SU-DHL-6 (cell line): ENCODE measurements around the gene ATP1A4.

Source experiments
- H2AFZ ChIP-seq: fragments of 200-600 bp; sonication (generic); 2 replicates; pipeline ENCODE4 v1.6.1; 2014; ENCODE audit warnings: low read depth, mild to moderate bottlenecking, moderate library complexity, mixed read lengths, antibody characterized with exemption, low read length; ENCODE audit not compliant: severe bottlenecking
- H3F3A ChIP-seq: fragments of 200-600 bp; shearing (Covaris generic); 2 replicates; pipeline ENCODE4 v1.6.0; 2016; ENCODE audit warnings: antibody characterized with exemption, mild to moderate bottlenecking; ENCODE audit not compliant: insufficient read depth
- H3K27ac ChIP-seq: fragments of 200-600 bp; sonication (generic); 2 replicates; pipeline ENCODE4 v1.5.1; 2016; ENCODE audit warnings: low read depth, mild to moderate bottlenecking, low read length, moderate library complexity, mixed read lengths
- H3K27me3 ChIP-seq: fragments of 200-600 bp; sonication (generic), shearing (Covaris generic); 2 replicates; pipeline ENCODE4 v1.6.0; 2014; ENCODE audit warnings: mild to moderate bottlenecking, low read length
- H3K36me3 ChIP-seq: fragments of 200-600 bp; sonication (generic); 2 replicates; pipeline ENCODE4 v1.6.1; 2014; ENCODE audit warnings: mild to moderate bottlenecking, low read length, mixed read lengths
- H3K4me2 ChIP-seq: fragments of 300-600, 200-600 bp; shearing (Covaris generic), sonication (generic); 2 replicates; pipeline ENCODE4 v1.6.0; 2014; ENCODE audit warnings: low read length, low read depth, mild to moderate bottlenecking; ENCODE audit not compliant: poor library complexity, severe bottlenecking
- H3K4me3 ChIP-seq: fragments of 200-600 bp; sonication (generic); 2 replicates; pipeline ENCODE4 v1.5.1; 2014; ENCODE audit warnings: antibody characterized with exemption, low read length, mild to moderate bottlenecking, mixed read lengths; ENCODE audit not compliant: insufficient read depth, poor library complexity, severe bottlenecking
- H3K79me2 ChIP-seq: fragments of 200-600 bp; sonication (generic); 2 replicates; pipeline ENCODE4 v1.6.1; 2014; ENCODE audit warnings: mild to moderate bottlenecking, low read length, moderate library complexity; ENCODE audit not compliant: insufficient read depth
- H3K9ac ChIP-seq: fragments of 200-600 bp; sonication (generic); 2 replicates; pipeline ENCODE4 v1.7.0; 2014; ENCODE audit warnings: mild to moderate bottlenecking, low read length
- H3K9me2 ChIP-seq: fragments of 200-600 bp; sonication (generic); replicated peaks from 2 replicates; pipeline ENCODE4 v1.6.1; 2014; ENCODE audit warnings: low read length; ENCODE audit not compliant: insufficient read depth
- H3K9me3 ChIP-seq: fragments of 200-600 bp; sonication (generic); 2 replicates; pipeline ENCODE4 v1.6.1; 2014; ENCODE audit warnings: low read length, mixed read lengths; ENCODE audit not compliant: insufficient read depth
- H4K20me1 ChIP-seq: fragments of 200-600 bp; sonication (generic); 2 replicates; pipeline ENCODE4 v1.6.1; 2014; ENCODE audit warnings: low read depth, mild to moderate bottlenecking, antibody characterized with exemption, low read length, moderate library complexity, mixed read lengths
- EZH2phosphoT487 ChIP-seq: fragments of 200-600 bp; sonication (generic), shearing (Covaris generic); conservative IDR thresholded peaks from 2 replicates; pipeline ENCODE4 v1.6.1; 2018; ENCODE audit warnings: mild to moderate bottlenecking, antibody characterized with exemption, low read length, moderate library complexity, mixed read lengths
- TF ChIP-seq, protein P1 (sequence below): fragments of 200-600 bp; sonication (generic); IDR thresholded peaks from one replicate; pipeline ENCODE4 v1.5.1; 2017; ENCODE audit warnings: antibody characterized with exemption, mild to moderate bottlenecking, low read length, moderate library complexity; ENCODE audit not compliant: insufficient read depth, poor library complexity, severe bottlenecking

Gene ATP1A4

GRCh38 chr1:160206421-160207117 is 55.2 kb downstream of the ATP1A4 start:
- Histone ChIP-seq H3K27me3 (no peaks in the 10 kb centered on the region), H2AFZ (no peak overlapping the region), H3K9me2 (no peaks in the 10 kb centered on the region), H3K27ac (peak overlapping the region; percentile 71), H3K4me3 (peak overlapping the region; percentile 81), H3K79me2 (peaks cover 8% of the 10 kb centered on the region; the same call in 1 of the 2 replicates), H3K9ac (peak overlapping the region; percentile 93), H3K36me3 (no peaks in the 10 kb centered on the region), H3K4me2 (peak overlapping the region; percentile 62), H3F3A (peaks cover 22% of the 10 kb centered on the region), H3K9me3 (no peaks in the 10 kb centered on the region), H4K20me1 (no peaks in the 10 kb centered on the region)
- TF ChIP-seq, protein P1, sequence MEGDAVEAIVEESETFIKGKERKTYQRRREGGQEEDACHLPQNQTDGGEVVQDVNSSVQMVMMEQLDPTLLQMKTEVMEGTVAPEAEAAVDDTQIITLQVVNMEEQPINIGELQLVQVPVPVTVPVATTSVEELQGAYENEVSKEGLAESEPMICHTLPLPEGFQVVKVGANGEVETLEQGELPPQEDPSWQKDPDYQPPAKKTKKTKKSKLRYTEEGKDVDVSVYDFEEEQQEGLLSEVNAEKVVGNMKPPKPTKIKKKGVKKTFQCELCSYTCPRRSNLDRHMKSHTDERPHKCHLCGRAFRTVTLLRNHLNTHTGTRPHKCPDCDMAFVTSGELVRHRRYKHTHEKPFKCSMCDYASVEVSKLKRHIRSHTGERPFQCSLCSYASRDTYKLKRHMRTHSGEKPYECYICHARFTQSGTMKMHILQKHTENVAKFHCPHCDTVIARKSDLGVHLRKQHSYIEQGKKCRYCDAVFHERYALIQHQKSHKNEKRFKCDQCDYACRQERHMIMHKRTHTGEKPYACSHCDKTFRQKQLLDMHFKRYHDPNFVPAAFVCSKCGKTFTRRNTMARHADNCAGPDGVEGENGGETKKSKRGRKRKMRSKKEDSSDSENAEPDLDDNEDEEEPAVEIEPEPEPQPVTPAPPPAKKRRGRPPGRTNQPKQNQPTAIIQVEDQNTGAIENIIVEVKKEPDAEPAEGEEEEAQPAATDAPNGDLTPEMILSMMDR, result no peak
- no peak for TF ChIP-seq EZH2phosphoT487

DNA sequence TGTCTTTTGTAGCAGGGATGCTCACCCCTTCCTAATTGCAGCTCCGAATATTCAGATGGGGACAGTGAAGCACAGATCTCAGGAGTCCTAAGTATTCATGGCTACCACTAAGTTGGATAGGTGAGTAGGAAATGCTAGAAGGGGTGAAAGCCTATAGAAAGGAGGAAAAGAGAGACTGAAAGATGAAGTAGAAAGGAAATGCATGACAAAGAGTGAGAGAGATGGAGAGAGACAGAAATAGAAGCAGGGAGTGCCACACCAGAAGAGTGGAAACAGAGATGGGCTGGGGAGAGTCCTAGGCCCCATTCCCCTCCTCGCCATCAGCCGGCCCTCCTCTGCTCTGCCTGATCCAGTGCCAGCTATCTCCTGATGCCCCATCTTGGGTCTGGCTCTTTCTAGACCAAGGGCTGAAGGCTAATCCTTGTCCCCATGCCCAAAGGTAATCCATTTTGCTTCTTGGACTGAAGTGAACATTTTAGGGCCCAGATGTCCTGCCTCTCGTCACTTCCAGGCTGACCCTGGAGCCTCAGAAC is 55.8 kb downstream of the ATP1A4 start:
- Histone ChIP-seq H3K27ac (no peak overlapping the region), H3K79me2 (peaks cover 8% of the 10 kb centered on the region; the same call in 1 of the 2 replicates), H3K9ac (no peak overlapping the region), H3K27me3 (no peaks in the 10 kb centered on the region), H4K20me1 (no peaks in the 10 kb centered on the region), H3K9me2 (no peaks in the 10 kb centered on the region), H2AFZ (no peak overlapping the region), H3K4me3 (no peak overlapping the region), H3F3A (peaks cover 22% of the 10 kb centered on the region), H3K9me3 (no peaks in the 10 kb centered on the region), H3K4me2 (no peak overlapping the region), H3K36me3 (peaks cover 2% of the 10 kb centered on the region; the same call in 1 of the 2 replicates)
- TF ChIP-seq EZH2phosphoT487, result no peak
- TF ChIP-seq, protein P1, result no peak

DNA sequence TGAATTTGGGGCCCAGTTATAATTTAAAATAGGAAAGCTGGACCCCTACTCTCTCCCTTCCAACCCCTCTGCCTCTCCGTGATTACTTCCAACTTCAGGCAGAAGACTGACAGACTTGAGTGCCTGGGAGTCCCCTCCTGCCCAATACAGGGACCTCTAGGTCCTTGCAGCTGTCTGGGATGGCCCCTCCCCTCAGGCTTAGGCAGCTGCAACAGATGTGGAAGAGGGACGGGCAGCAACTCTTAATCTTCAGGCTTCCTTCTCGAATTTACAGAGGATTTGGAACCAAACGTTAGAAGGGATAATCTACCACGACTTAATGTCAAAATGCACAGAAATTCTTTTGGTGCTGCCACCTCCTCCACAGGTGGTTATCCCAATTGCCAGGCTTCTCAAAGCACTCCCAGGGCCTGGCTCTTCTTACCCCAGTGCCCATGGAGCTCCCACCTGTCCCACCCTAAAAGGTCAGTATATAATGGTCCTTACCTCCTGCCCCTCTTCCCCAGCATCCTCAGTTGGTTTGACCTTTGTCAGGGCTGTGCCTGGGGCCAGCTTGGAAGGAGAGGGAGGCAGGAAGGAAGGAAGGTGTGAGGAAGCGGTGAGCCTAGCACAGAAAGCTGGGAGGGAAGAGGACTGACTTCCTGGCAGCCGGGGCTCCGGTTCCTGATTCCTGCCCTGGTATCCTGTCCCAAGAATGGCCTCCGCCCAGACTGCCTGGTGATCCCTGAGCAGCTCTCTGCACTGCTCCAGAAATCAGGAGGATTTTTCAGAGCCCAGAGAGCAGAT is 56.6 kb downstream of the ATP1A4 start:
- H3K4me2 ChIP-seq, result no peak overlapping the region
- no peaks in the 10 kb centered on the region for H4K20me1 ChIP-seq
- H3F3A ChIP-seq, result peaks cover 22% of the 10 kb centered on the region
- no peak for TF ChIP-seq EZH2phosphoT487
- TF ChIP-seq, protein P1, result no peak
- no peaks in the 10 kb centered on the region for H3K27me3 ChIP-seq
- no peak overlapping the region for H3K4me3 ChIP-seq
- H3K27ac ChIP-seq, result no peak overlapping the region
- H2AFZ ChIP-seq, result no peak overlapping the region
- peaks cover 2% of the 10 kb centered on the region; the same call in 1 of the 2 replicates for H3K36me3 ChIP-seq
- no peaks in the 10 kb centered on the region for H3K9me2 ChIP-seq
- H3K9me3 ChIP-seq, result no peaks in the 10 kb centered on the region
- H3K9ac ChIP-seq, result no peak overlapping the region
- peaks cover 8% of the 10 kb centered on the region; the same call in 1 of the 2 replicates for H3K79me2 ChIP-seq
